Suprapubic skin (tissue), 3 donors: ENCODE results near the gene NCR2.

Source experiments
- POLR2A ChIP-seq, 2 donors: fragments of 450-650 bp; IDR thresholded peaks; one replicate each; pipeline ENCODE4 v1.6.1; 2017; ENCODE audit warnings: antibody characterized with exemption in 2 of 2, mild to moderate bottlenecking in 2 of 2, moderate library complexity in 2 of 2
- TF ChIP-seq, protein P1 (sequence below), 2 donors: fragments of 200-600 bp in 1 of 2; fragments of 450-650 bp in 1 of 2; sonication (generic) in 1 of 2; IDR thresholded peaks; one replicate each; pipeline ENCODE4 v1.5.1; 2016 to 2019; ENCODE audit warnings: antibody characterized with exemption in 2 of 2, mild to moderate bottlenecking in 1 of 2, moderate library complexity in 1 of 2

DNA sequence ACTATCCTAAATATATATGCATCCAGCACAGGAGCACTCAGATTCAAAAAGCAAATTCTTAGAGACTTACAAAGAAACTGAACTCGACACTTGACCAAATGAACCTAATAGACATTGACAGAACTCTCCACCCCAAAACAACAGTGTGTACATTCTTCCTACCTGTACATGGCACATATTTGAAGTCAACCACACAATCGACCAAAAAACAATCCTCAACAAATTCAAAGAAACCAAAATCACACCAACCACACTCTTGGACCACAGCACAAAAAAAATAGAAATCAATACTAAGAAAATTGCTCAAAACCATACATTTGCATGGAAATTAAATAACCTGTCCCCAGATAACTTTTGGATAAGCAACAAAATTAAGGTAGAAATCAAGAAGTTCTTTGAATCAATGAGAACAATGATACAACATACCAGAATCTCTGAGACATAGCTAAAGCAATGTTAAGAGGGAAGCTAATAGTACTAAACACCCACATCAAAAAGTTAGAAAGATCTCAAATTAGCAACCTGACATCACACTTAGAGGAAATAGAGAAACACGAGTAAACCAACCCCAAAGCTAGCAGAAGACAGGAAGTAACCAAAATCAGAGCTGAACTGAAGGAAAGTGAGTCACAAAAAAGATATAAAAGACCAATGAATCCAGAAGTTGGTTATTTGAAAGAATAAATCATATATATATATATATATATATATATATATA lies 36.5 kb upstream of the NCR2 start:
- TF ChIP-seq, protein P1, sequence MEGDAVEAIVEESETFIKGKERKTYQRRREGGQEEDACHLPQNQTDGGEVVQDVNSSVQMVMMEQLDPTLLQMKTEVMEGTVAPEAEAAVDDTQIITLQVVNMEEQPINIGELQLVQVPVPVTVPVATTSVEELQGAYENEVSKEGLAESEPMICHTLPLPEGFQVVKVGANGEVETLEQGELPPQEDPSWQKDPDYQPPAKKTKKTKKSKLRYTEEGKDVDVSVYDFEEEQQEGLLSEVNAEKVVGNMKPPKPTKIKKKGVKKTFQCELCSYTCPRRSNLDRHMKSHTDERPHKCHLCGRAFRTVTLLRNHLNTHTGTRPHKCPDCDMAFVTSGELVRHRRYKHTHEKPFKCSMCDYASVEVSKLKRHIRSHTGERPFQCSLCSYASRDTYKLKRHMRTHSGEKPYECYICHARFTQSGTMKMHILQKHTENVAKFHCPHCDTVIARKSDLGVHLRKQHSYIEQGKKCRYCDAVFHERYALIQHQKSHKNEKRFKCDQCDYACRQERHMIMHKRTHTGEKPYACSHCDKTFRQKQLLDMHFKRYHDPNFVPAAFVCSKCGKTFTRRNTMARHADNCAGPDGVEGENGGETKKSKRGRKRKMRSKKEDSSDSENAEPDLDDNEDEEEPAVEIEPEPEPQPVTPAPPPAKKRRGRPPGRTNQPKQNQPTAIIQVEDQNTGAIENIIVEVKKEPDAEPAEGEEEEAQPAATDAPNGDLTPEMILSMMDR (IDR thresholded peaks at IDR 0.05): no peak
- TF ChIP-seq POLR2A (IDR thresholded peaks at IDR 0.05): no peak
